Keratinocyte (primary cell): ENCODE data around the gene TAF4B.

Source experiments
- EZH2 ChIP-seq: IDR thresholded peaks from one replicate; pipeline ENCODE4 v1.6.1; 2012; ENCODE audit warnings: inconsistent platforms, mild to moderate bottlenecking, low read length, moderate library complexity
- TF ChIP-seq, protein P1 (sequence below), 3 experiments: IDR thresholded peaks in 1 of 3; conservative IDR thresholded peaks in 1 of 3; optimal IDR thresholded peaks in 1 of 3; 2 replicates in 2 of 3; 3 replicates in 1 of 3; pipeline versions ENCODE3 to v1.5.1; 2011; ENCODE audit warnings: low read length in 3 of 3, mild to moderate bottlenecking in 3 of 3, moderate library complexity in 2 of 3, control low read depth in 1 of 3, inconsistent platforms in 1 of 3; ENCODE audit not compliant: insufficient read depth in 2 of 3; ENCODE audit errors: extremely low read depth in 1 of 3

DNA sequence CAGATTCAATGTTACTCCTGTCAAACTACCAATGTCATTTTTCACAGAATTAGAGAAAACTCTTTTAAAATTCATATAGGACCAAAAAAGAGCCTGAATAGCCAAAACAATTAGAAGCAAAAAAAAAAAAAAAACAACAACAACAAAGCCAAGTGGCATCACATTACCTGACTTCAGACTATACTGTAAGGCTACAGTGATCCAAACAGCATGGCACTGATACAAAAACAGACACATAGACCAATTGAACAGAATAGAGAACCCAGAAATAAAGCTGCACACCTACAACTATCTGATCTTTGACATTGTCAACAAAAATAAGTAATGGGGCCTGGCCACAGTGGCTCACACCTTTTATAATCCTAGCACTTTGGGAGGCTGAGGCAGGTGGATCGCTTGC is 53.2 kb downstream of the TAF4B start:
- TF ChIP-seq, protein P1, sequence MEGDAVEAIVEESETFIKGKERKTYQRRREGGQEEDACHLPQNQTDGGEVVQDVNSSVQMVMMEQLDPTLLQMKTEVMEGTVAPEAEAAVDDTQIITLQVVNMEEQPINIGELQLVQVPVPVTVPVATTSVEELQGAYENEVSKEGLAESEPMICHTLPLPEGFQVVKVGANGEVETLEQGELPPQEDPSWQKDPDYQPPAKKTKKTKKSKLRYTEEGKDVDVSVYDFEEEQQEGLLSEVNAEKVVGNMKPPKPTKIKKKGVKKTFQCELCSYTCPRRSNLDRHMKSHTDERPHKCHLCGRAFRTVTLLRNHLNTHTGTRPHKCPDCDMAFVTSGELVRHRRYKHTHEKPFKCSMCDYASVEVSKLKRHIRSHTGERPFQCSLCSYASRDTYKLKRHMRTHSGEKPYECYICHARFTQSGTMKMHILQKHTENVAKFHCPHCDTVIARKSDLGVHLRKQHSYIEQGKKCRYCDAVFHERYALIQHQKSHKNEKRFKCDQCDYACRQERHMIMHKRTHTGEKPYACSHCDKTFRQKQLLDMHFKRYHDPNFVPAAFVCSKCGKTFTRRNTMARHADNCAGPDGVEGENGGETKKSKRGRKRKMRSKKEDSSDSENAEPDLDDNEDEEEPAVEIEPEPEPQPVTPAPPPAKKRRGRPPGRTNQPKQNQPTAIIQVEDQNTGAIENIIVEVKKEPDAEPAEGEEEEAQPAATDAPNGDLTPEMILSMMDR (optimal IDR thresholded peaks at IDR 0.05 in 1 of 3, IDR thresholded peaks at IDR 0.05 in 1 of 3, conservative IDR thresholded peaks at IDR 0.05 in 1 of 3; ENCODE audit: extremely low read depth in 1 of 3, insufficient read depth in 2 of 3, low read length in 3 of 3): no peak
- no peak for TF ChIP-seq EZH2
